ENCODE results near the gene TENM3. TPM values are rescaled to one million over a fixed set of nuclear protein-coding genes. Genes with fewer than 3 reads are reported as not detected.

TENM3 gene
- total RNA-seq, 2 experiments from 2014 or later: not detected

GRCh38 chr4:182320580-182320979, 77.4 kb downstream of the TENM3 start:
- H2AFZ ChIP-seq (ENCODE audit: low read length): no peak overlapping the region
- no peak overlapping the region for H3K4me3 ChIP-seq (ENCODE audit: low read depth, low read length, poor library complexity, severe bottlenecking)
- CTCF ChIA-PET (ENCODE audit: unreplicated experiment): no interaction called here
- H3K27ac ChIP-seq (ENCODE audit: low read depth, low read length, poor library complexity, severe bottlenecking): no peak overlapping the region
- H3K9me3 ChIP-seq (ENCODE audit: low read length): no peaks in the 10 kb centered on the region
- H3K4me1 ChIP-seq (ENCODE audit: insufficient read depth, low read length, poor library complexity, severe bottlenecking): no peaks in the 10 kb centered on the region
- intact Hi-C loops (cut with micrococcal nuclease; ENCODE audit: unreplicated experiment): no loop called here
- no peaks in the 10 kb centered on the region for H4K20me1 ChIP-seq (ENCODE audit: insufficient read depth, low read length)
- POLR2A ChIA-PET: no interaction called here
- no TSS peak for BruUV-seq (replicated peaks)
- H3K79me2 ChIP-seq (ENCODE audit: insufficient read depth, low read depth, low read length): no peaks in the 10 kb centered on the region
- no peak overlapping the region for H3K4me2 ChIP-seq (ENCODE audit: low read length)
- no peaks in the 10 kb centered on the region for H3K9me2 ChIP-seq (ENCODE audit: insufficient read depth, low read length)
- DNase-seq (ENCODE audit: low spot score): no peak
- TF ChIP-seq CTCF (conservative IDR thresholded peaks at IDR 0.05; ENCODE audit: low read length): no peak
- no peak for TF ChIP-seq EZH2phosphoT487 (IDR thresholded peaks at IDR 0.05; ENCODE audit: borderline replicate concordance, low read depth, low read length)
- no peaks in the 10 kb centered on the region for H3K36me3 ChIP-seq (ENCODE audit: insufficient read depth, low read length)

GRCh38 chr4:182324282-182324681, 81.1 kb downstream of the TENM3 start:
- CTCF ChIA-PET (ENCODE audit: unreplicated experiment): no interaction called here
- H3K9me3 ChIP-seq (ENCODE audit: low read length): no peaks in the 10 kb centered on the region
- H4K20me1 ChIP-seq (ENCODE audit: insufficient read depth, low read length): no peaks in the 10 kb centered on the region
- DNase-seq (ENCODE audit: low spot score): no peak
- no peak overlapping the region for H3K4me3 ChIP-seq (ENCODE audit: low read depth, low read length, poor library complexity, severe bottlenecking)
- no peaks in the 10 kb centered on the region for H3K9me2 ChIP-seq (ENCODE audit: insufficient read depth, low read length)
- no peaks in the 10 kb centered on the region for H3K79me2 ChIP-seq (ENCODE audit: insufficient read depth, low read depth, low read length)
- POLR2A ChIA-PET: no interaction called here
- H3K4me2 ChIP-seq (ENCODE audit: low read length): no peak overlapping the region
- no peaks in the 10 kb centered on the region for H3K4me1 ChIP-seq (ENCODE audit: insufficient read depth, low read length, poor library complexity, severe bottlenecking)
- no peaks in the 10 kb centered on the region for H3K36me3 ChIP-seq (ENCODE audit: insufficient read depth, low read length)
- TF ChIP-seq CTCF (conservative IDR thresholded peaks at IDR 0.05; ENCODE audit: low read length): no peak
- TF ChIP-seq EZH2phosphoT487 (IDR thresholded peaks at IDR 0.05; ENCODE audit: borderline replicate concordance, low read depth, low read length): no peak
- no peak overlapping the region for H2AFZ ChIP-seq (ENCODE audit: low read length)
- BruUV-seq (replicated peaks): no TSS peak
- no peak overlapping the region for H3K27ac ChIP-seq (ENCODE audit: low read depth, low read length, poor library complexity, severe bottlenecking)
- intact Hi-C loops (cut with micrococcal nuclease; ENCODE audit: unreplicated experiment): no loop called here

- CTCF ChIA-PET (ENCODE audit: unreplicated experiment): no interaction called here
- BruUV-seq (replicated peaks): no TSS peak
- no peaks in the 10 kb centered on the region for H4K20me1 ChIP-seq (ENCODE audit: insufficient read depth, low read length)
Observed at GRCh38 chr4:182325397-182325796, 82.2 kb downstream of the TENM3 start.

More at GRCh38 chr4:182325397-182325796, 82.2 kb downstream of the TENM3 start:
- intact Hi-C loops (cut with micrococcal nuclease; ENCODE audit: unreplicated experiment): no loop called here
- H3K9me3 ChIP-seq (ENCODE audit: low read length): no peaks in the 10 kb centered on the region
- DNase-seq (ENCODE audit: low spot score): no peak
- no peaks in the 10 kb centered on the region for H3K4me1 ChIP-seq (ENCODE audit: insufficient read depth, low read length, poor library complexity, severe bottlenecking)
- no peak overlapping the region for H2AFZ ChIP-seq (ENCODE audit: low read length)
- no peak overlapping the region for H3K4me2 ChIP-seq (ENCODE audit: low read length)
- POLR2A ChIA-PET: no interaction called here
- no peak overlapping the region for H3K4me3 ChIP-seq (ENCODE audit: low read depth, low read length, poor library complexity, severe bottlenecking)
- H3K79me2 ChIP-seq (ENCODE audit: insufficient read depth, low read depth, low read length): no peaks in the 10 kb centered on the region
- H3K9me2 ChIP-seq (ENCODE audit: insufficient read depth, low read length): no peaks in the 10 kb centered on the region
- H3K27ac ChIP-seq (ENCODE audit: low read depth, low read length, poor library complexity, severe bottlenecking): no peak overlapping the region
- TF ChIP-seq CTCF (conservative IDR thresholded peaks at IDR 0.05; ENCODE audit: low read length) (no peak), EZH2phosphoT487 (IDR thresholded peaks at IDR 0.05; ENCODE audit: borderline replicate concordance, low read depth, low read length) (no peak)
- H3K36me3 ChIP-seq (ENCODE audit: insufficient read depth, low read length): no peaks in the 10 kb centered on the region

Measured in OCI-LY7 (cell line).